H9 (cell line): Measurements from ENCODE around the gene R3HDM1. TPM values are rescaled to one million over a fixed set of nuclear protein-coding genes. Genes with fewer than 3 reads are reported as not detected.

Experiments
- DNase-seq: peaks from one replicate; pipeline ENCODE4 v3.0.0-alpha.2; 2017
- H2AFZ ChIP-seq: one replicate; pipeline ENCODE4 v1.6.1; 2013; ENCODE audit warnings: mild to moderate bottlenecking, low read length, control low read depth, moderate library complexity
- H2AK5ac ChIP-seq: 2 replicates; pipeline ENCODE4 v1.6.1; 2013; ENCODE audit warnings: low read length, control low read depth, mixed read lengths; ENCODE audit not compliant: insufficient read length
- H2BK120ac ChIP-seq: one replicate; pipeline ENCODE4 v1.6.1; 2013; ENCODE audit warnings: low read depth, mild to moderate bottlenecking, low read length, control low read depth, inconsistent platforms; ENCODE audit not compliant: poor library complexity, severe bottlenecking
- H2BK12ac ChIP-seq: 2 replicates; pipeline ENCODE4 v1.6.1; 2013; ENCODE audit warnings: low read length, control low read depth, mixed read lengths, low read depth; ENCODE audit not compliant: insufficient read length
- H2BK15ac ChIP-seq: 2 replicates; pipeline ENCODE4 v1.6.1; 2013; ENCODE audit warnings: low read depth, low read length, control low read depth
- H2BK20ac ChIP-seq: one replicate; pipeline ENCODE4 v1.6.1; 2013; ENCODE audit warnings: low read depth, mild to moderate bottlenecking, low read length, control low read depth, inconsistent platforms; ENCODE audit not compliant: poor library complexity, severe bottlenecking
- H2BK5ac ChIP-seq: 2 replicates; pipeline ENCODE4 v1.6.1; 2013; ENCODE audit warnings: low read length, control low read depth, mixed read lengths; ENCODE audit not compliant: insufficient read length
- H3K14ac ChIP-seq: 2 replicates; pipeline ENCODE4 v1.6.1; 2013; ENCODE audit warnings: low read length, control low read depth; ENCODE audit not compliant: insufficient read depth
- H3K18ac ChIP-seq: 2 replicates; pipeline ENCODE4 v1.6.1; 2013; ENCODE audit warnings: low read depth, mild to moderate bottlenecking, mixed read lengths, low read length, control low read depth; ENCODE audit not compliant: insufficient read length
- H3K23ac ChIP-seq: 2 replicates; pipeline ENCODE4 v1.6.1; 2013; ENCODE audit warnings: low read length, control low read depth, mixed read lengths, low read depth; ENCODE audit not compliant: insufficient read length
- H3K23me2 ChIP-seq: 2 replicates; pipeline ENCODE4 v1.6.1; 2013; ENCODE audit warnings: low read depth, mild to moderate bottlenecking, mixed read lengths, low read length, control low read depth; ENCODE audit not compliant: insufficient read length, poor library complexity, severe bottlenecking
- H3K27ac ChIP-seq: 2 replicates; pipeline ENCODE4 v1.5.1; 2013; ENCODE audit warnings: low read length, control low read depth, mixed read lengths, low read depth; ENCODE audit not compliant: insufficient read length
- H3K27me3 ChIP-seq: 2 replicates; pipeline ENCODE4 v1.6.1; 2013; ENCODE audit warnings: low read length, control low read depth, inconsistent platforms; ENCODE audit not compliant: insufficient read depth
- H3K4ac ChIP-seq: 2 replicates; pipeline ENCODE4 v1.6.1; 2013; ENCODE audit warnings: low read depth, mild to moderate bottlenecking, control low read depth, inconsistent platforms, low read length, moderate library complexity
- H3K4me1 ChIP-seq: 2 replicates; pipeline ENCODE4 v1.6.1; 2013; ENCODE audit warnings: low read length, control low read depth, inconsistent platforms; ENCODE audit not compliant: insufficient read depth
- H3K4me2 ChIP-seq: 2 replicates; pipeline ENCODE4 v1.6.1; 2013; ENCODE audit warnings: low read length, control low read depth, mixed read lengths; ENCODE audit not compliant: insufficient read length, insufficient read depth
- H3K56ac ChIP-seq: 2 replicates; pipeline ENCODE4 v1.6.1; 2013; ENCODE audit warnings: low read depth, mild to moderate bottlenecking, mixed read lengths, low read length, control low read depth; ENCODE audit not compliant: insufficient read length
- H3K79me1 ChIP-seq: 2 replicates; pipeline ENCODE4 v1.6.1; 2013; ENCODE audit warnings: low read depth, mild to moderate bottlenecking, moderate library complexity, low read length, control low read depth, inconsistent platforms; ENCODE audit not compliant: insufficient read depth, poor library complexity, severe bottlenecking
- H3K79me2 ChIP-seq: 2 replicates; pipeline ENCODE4 v1.6.1; 2013; ENCODE audit warnings: low read length, control low read depth, inconsistent platforms; ENCODE audit not compliant: insufficient read depth
- H3K9ac ChIP-seq: 2 replicates; pipeline ENCODE4 v1.6.1; 2013; ENCODE audit warnings: low read length, control low read depth, mixed read lengths; ENCODE audit not compliant: insufficient read length; ENCODE audit errors: extremely low read depth
- H3K9me3 ChIP-seq: one replicate; pipeline ENCODE4 v1.6.1; 2013; ENCODE audit warnings: low read depth, low read length, inconsistent platforms; ENCODE audit not compliant: control insufficient read depth
- H3T11ph ChIP-seq: one replicate; pipeline ENCODE4 v1.6.1; 2013; ENCODE audit warnings: mild to moderate bottlenecking, low read length, control low read depth, inconsistent platforms
- H4K20me1 ChIP-seq: one replicate; pipeline ENCODE4 v1.6.1; 2013; ENCODE audit not compliant: control insufficient read depth, insufficient read length, insufficient read depth
- H4K5ac ChIP-seq: 2 replicates; pipeline ENCODE4 v1.6.1; 2013; ENCODE audit warnings: low read depth, mild to moderate bottlenecking, mixed read lengths, low read length, control low read depth; ENCODE audit not compliant: insufficient read length
- H4K8ac ChIP-seq: replicated peaks from 2 replicates; pipeline ENCODE4 v1.6.1; 2013; ENCODE audit warnings: low read length, control low read depth, mixed read lengths, low read depth; ENCODE audit not compliant: insufficient read length
- H4K91ac ChIP-seq: 2 replicates; pipeline ENCODE4 v1.6.1; 2013; ENCODE audit warnings: low read depth, mild to moderate bottlenecking, moderate library complexity, mixed read lengths, low read length, control low read depth; ENCODE audit not compliant: insufficient read length
- H3K27ac Mint-ChIP-seq, 3 experiments: 2 replicates in 2 of 3; 3 replicates in 1 of 3; pipeline ENCODE4 v1.8.0; 2020 to 2021; ENCODE audit warnings: mixed read lengths in 3 of 3, mild to moderate bottlenecking in 1 of 3, moderate library complexity in 1 of 3
- H3K27me3 Mint-ChIP-seq: 2 replicates; pipeline ENCODE4 v1.8.0; 2021; ENCODE audit warnings: low read depth, mild to moderate bottlenecking, moderate library complexity, mixed read lengths
- H3K36me3 Mint-ChIP-seq, 3 experiments: 2 replicates in 2 of 3; 3 replicates in 1 of 3; pipeline ENCODE4 v1.8.0; 2020 to 2021; ENCODE audit warnings: low read depth in 3 of 3, mixed read lengths in 3 of 3; ENCODE audit not compliant: insufficient read depth in 1 of 3
- H3K4me1 Mint-ChIP-seq, 2 experiments: 2 replicates each; pipeline ENCODE4 v1.8.0; 2020; ENCODE audit warnings: mixed read lengths in 2 of 2
- H3K4me3 Mint-ChIP-seq, 2 experiments: 2 replicates in 1 of 2; 3 replicates in 1 of 2; pipeline ENCODE4 v1.8.0; 2020 to 2021; ENCODE audit warnings: mild to moderate bottlenecking in 2 of 2, mixed read lengths in 2 of 2, moderate library complexity in 1 of 2
- H3K9me3 Mint-ChIP-seq, 2 experiments: 2 replicates in 1 of 2; 3 replicates in 1 of 2; pipeline ENCODE4 v1.8.0; 2020; ENCODE audit warnings: mild to moderate bottlenecking in 2 of 2, mixed read lengths in 2 of 2, moderate library complexity in 1 of 2
- CTCF ChIP-seq: fragments of 200-600 bp; sonication (generic); conservative IDR thresholded peaks from 3 replicates; pipeline ENCODE4 v1.8.0; 2021; ENCODE audit warnings: antibody characterized with exemption, mild to moderate bottlenecking
- WGBS: extraction: QIAGEN DNeasy Blood & Tissue Kit; methylation state at CpG from one replicate; pipeline ENCODE4 v1.1.7; 2013; ENCODE audit warnings: missing lambda C conversion rate, low lambda C conversion rate, mixed read lengths; ENCODE audit not compliant: insufficient read length; ENCODE audit errors: extremely low coverage; 5-methylcytosine and 5-hydroxymethylcytosine counted together
- total RNA-seq: library from RNA; stranded (reverse); gene quantifications from 2 replicates; pipeline ENCODE4 v1.2.1, GENCODE V29; 2021

The R3HDM1 gene
- total RNA-seq, 1 experiment from 2014 or later = 58.8 TPM

GRCh38 chr2:135551356-135551755, 20.1 kb downstream of the R3HDM1 start:
- no peaks in the 10 kb centered on the region for H4K20me1 ChIP-seq
- no peak for TF ChIP-seq CTCF
- no peaks in the 10 kb centered on the region for H3K27me3 ChIP-seq
- H3K79me1 ChIP-seq = no peaks in the 10 kb centered on the region
- H3K23me2 ChIP-seq = no peaks in the 10 kb centered on the region
- peaks cover 3 to 9% of the 10 kb centered on the region in 2 experiments for H3K4me1 Mint-ChIP-seq
- no peak overlapping the region for H3T11ph ChIP-seq
- H4K91ac ChIP-seq = no peak overlapping the region
- H3K27ac Mint-ChIP-seq = no peak overlapping the region
- no peak overlapping the region for H2BK12ac ChIP-seq
- no peaks in the 10 kb centered on the region for H3K4me1 ChIP-seq
- H2BK15ac ChIP-seq = no peak overlapping the region
- no peak overlapping the region for H3K4ac ChIP-seq
- H2AK5ac ChIP-seq = no peak overlapping the region
- no peak overlapping the region for H3K9ac ChIP-seq
- no peak overlapping the region for H3K14ac ChIP-seq
- DNase-seq = no peak
- no peak overlapping the region for H3K4me2 ChIP-seq
- H3K9me3 Mint-ChIP-seq = no peaks in the 10 kb centered on the region
- H4K5ac ChIP-seq = no peak overlapping the region
- no peak overlapping the region for H4K8ac ChIP-seq
- H3K4me3 Mint-ChIP-seq = no peak overlapping the region
- H3K79me2 ChIP-seq = peaks cover 5% of the 10 kb centered on the region; the same call in 1 of the 2 replicates
- no peak overlapping the region for H3K27ac ChIP-seq
- H2BK5ac ChIP-seq = no peak overlapping the region
- H3K9me3 ChIP-seq = no peaks in the 10 kb centered on the region
- H3K18ac ChIP-seq = no peak overlapping the region
- no peak overlapping the region for H2AFZ ChIP-seq
- no peaks in the 10 kb centered on the region for H3K27me3 Mint-ChIP-seq
- no CpG with 5 or more reads among the region's 5 CpGs for WGBS
- peaks cover 3 to 10% (median 5%) of the 10 kb centered on the region in 3 experiments; a peak in 5 of 7 replicates for H3K36me3 Mint-ChIP-seq
- H2BK20ac ChIP-seq = no peak overlapping the region
- no peak overlapping the region for H3K56ac ChIP-seq
- no peak overlapping the region for H2BK120ac ChIP-seq
- no peak overlapping the region for H3K23ac ChIP-seq
